Neutrophil (primary cell): ENCODE measurements around the gene MMP24OS.

Experiments
- H3K27ac ChIP-seq: fragments of 200-600 bp; sonication (generic); 2 replicates; pipeline ENCODE4 v1.5.1; 2016; ENCODE audit warnings: mild to moderate bottlenecking, moderate library complexity
- H3K27me3 ChIP-seq: fragments of 200-600 bp; sonication (generic); 2 replicates; pipeline ENCODE4 v1.6.0; 2016; ENCODE audit warnings: mild to moderate bottlenecking
- H3K36me3 ChIP-seq: fragments of 200-600 bp; sonication (generic); 2 replicates; pipeline ENCODE4 v1.5.1; 2017
- H3K4me1 ChIP-seq, 2 experiments: fragments of 200-600 bp in 1 of 2; sonication (generic) in 1 of 2; 1 replicate in 1 of 2; 2 replicates in 1 of 2; pipeline versions ENCODE4 v1.5.1 to v1.6.1; 2013 to 2016; ENCODE audit warnings: low read depth in 1 of 2, low read length in 1 of 2, mild to moderate bottlenecking in 1 of 2, moderate library complexity in 1 of 2; ENCODE audit not compliant: control insufficient read depth in 1 of 2, insufficient read depth in 1 of 2
- H3K4me3 ChIP-seq, 2 experiments: fragments of 200-600 bp in 1 of 2; sonication (generic) in 1 of 2; 1 replicate in 1 of 2; 2 replicates in 1 of 2; pipeline ENCODE4 v1.5.1; 2013 to 2016; ENCODE audit warnings: low read depth in 1 of 2, low read length in 1 of 2, mild to moderate bottlenecking in 1 of 2, moderate library complexity in 1 of 2
- H3K9me3 ChIP-seq: fragments of 200-600 bp; sonication (generic); 2 replicates; pipeline ENCODE4 v1.5.1; 2016
- TF ChIP-seq, protein P1 (sequence below): fragments of 200-600 bp; sonication (generic); IDR thresholded peaks from 2 replicates; pipeline ENCODE4 v1.5.1; 2016; ENCODE audit warnings: antibody characterized with exemption

MMP24OS gene

GRCh38 chr20:35290887-35291417, 13.0 kb upstream of the MMP24OS start:
- Histone ChIP-seq H3K36me3 (no peaks in the 10 kb centered on the region), H3K4me1 (no peaks in the 10 kb centered on the region), H3K9me3 (no peaks in the 10 kb centered on the region), H3K27ac (no peak overlapping the region), H3K27me3 (no peaks in the 10 kb centered on the region), H3K4me3 (no peak overlapping the region)
- TF ChIP-seq, protein P1, sequence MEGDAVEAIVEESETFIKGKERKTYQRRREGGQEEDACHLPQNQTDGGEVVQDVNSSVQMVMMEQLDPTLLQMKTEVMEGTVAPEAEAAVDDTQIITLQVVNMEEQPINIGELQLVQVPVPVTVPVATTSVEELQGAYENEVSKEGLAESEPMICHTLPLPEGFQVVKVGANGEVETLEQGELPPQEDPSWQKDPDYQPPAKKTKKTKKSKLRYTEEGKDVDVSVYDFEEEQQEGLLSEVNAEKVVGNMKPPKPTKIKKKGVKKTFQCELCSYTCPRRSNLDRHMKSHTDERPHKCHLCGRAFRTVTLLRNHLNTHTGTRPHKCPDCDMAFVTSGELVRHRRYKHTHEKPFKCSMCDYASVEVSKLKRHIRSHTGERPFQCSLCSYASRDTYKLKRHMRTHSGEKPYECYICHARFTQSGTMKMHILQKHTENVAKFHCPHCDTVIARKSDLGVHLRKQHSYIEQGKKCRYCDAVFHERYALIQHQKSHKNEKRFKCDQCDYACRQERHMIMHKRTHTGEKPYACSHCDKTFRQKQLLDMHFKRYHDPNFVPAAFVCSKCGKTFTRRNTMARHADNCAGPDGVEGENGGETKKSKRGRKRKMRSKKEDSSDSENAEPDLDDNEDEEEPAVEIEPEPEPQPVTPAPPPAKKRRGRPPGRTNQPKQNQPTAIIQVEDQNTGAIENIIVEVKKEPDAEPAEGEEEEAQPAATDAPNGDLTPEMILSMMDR, result no peak

DNA sequence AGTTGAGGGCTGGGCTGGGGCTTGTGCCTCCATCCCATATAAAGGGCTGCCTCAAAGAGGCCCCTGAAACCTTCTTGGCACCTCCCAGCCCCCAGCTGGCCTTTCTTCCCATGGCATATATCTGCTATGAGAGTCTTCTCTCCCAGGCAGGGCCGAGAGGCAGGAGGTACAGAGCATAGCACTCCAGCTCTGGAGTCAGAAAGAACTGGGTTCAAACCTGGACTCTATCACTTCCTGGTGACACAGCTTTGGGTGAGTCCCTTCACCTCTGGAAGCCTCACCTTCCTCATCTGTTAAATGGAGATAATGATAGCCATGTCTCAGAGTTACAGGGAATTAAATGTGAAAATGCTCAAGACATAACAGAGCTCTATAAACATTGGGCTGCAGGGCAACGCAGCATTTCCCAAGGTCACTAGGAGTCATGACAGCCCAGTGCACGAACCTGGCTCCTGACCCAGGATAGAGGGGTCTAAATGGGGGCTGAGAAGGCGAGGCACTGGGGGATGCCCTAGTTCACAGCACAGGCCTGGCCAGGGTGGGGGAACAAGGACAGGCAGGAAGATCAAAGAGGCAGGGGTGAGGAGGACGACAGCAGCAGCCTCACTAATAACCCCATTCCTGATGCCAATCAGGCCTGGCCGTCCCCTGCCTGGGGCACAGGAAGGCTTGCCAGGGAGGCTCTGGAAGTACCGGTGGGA, 12.4 kb upstream of the MMP24OS start:
- no peaks in the 10 kb centered on the region for H3K36me3 ChIP-seq
- H3K4me1 ChIP-seq, result no peaks in the 10 kb centered on the region
- H3K27ac ChIP-seq, result no peak overlapping the region
- TF ChIP-seq, protein P1, result no peak
- no peak overlapping the region for H3K4me3 ChIP-seq
- H3K9me3 ChIP-seq, result no peaks in the 10 kb centered on the region
- H3K27me3 ChIP-seq, result no peaks in the 10 kb centered on the region

- H3K4me1 ChIP-seq, result peaks cover 3 to 12% of the 10 kb centered on the region in 2 experiments
- no peak overlapping the region for H3K27ac ChIP-seq
- H3K9me3 ChIP-seq, result no peaks in the 10 kb centered on the region
- H3K27me3 ChIP-seq, result no peaks in the 10 kb centered on the region
- no peak overlapping the region for H3K4me3 ChIP-seq
- TF ChIP-seq, protein P1, result no peak
- H3K36me3 ChIP-seq, result no peaks in the 10 kb centered on the region
These were observed 10.6 kb upstream of the MMP24OS start for GRCh38 chr20:35288325-35289060.

DNA sequence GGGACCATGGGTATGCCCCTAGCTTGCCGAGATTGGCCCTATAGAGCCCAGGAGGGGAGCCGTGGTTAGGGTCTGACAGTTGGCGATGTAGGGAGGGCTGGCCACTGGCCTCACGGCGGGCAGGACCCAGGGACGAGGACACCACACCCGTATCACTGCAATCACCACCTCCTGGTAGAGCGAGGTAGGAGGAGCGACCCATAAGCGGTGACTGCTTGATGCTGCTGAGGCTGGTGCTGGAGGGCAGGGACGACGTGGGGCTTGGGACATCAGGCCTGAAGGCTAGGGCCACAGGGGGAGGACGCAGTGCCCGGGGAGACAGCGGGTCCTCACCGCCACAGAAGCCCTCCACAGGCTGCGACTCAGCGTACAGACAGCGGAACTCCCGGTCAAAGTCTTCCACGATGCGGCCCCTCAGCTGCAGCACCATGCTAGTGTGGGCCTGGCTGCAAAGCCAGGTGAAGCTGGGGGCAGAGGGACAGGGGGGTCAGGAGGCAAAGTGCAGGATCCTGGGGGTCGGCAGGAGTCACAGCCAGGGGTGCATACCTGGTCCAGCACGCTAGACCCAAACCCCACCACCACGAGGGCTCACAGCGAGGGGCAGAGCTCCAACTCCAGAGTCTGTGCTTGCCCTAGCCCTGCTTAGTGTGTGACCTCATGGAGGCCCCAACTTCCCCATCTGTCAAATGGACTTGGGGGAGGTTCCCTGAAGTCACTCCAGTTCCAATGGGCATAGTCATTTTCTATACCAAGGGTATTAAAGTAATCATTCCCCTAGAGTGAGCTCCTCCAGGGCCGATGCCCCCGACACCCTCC, 9.8 kb upstream of the MMP24OS start:
- TF ChIP-seq, protein P1, result no peak
- Histone ChIP-seq H3K4me1 (peaks cover 7 to 19% of the 10 kb centered on the region in 2 experiments), H3K27ac (no peak overlapping the region)

DNA sequence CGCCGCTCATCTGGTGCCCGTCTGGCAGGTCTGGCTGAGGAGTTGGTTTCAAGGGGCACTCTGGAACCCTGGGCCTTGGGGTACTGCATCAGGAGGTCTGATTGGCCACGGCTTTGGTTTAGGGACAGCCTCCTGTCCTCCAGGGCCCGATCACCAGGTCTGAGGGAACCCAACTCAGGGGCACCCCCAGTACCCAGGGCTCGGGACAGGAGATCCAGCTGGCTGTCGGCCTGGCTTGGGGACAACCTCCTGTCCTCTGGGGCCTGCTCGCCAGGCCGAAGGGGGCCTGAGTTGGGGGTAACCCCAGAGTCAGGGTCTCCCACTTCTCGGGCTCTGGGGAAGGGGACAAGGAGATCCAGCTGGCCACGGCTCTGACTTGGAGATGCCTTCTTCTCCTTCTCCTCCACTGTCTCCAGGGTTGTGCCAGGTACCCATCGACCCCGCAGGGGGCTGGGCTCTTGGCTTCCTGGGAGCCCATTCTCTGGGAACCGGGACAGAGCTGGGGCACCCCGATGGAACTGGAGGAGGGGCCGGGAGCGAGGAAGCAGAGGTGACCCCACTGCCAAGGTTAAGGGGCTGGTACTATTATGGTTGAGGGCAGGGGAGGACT, 9.1 kb upstream of the MMP24OS start:
- no peaks in the 10 kb centered on the region for H3K9me3 ChIP-seq
- H3K4me1 ChIP-seq, result peaks cover 7 to 19% of the 10 kb centered on the region in 2 experiments
- TF ChIP-seq, protein P1, result no peak
- no peaks in the 10 kb centered on the region for H3K36me3 ChIP-seq
- H3K27me3 ChIP-seq, result no peaks in the 10 kb centered on the region
- no peak overlapping the region for H3K4me3 ChIP-seq
- no peak overlapping the region for H3K27ac ChIP-seq

More for the DNA sequence above, 9.8 kb upstream of the MMP24OS start:
- Histone ChIP-seq H3K4me3 (no peak overlapping the region), H3K27me3 (no peaks in the 10 kb centered on the region), H3K36me3 (no peaks in the 10 kb centered on the region), H3K9me3 (no peaks in the 10 kb centered on the region)
